Activated T-helper 1 cell treated with anti-CD3 and anti-CD28 coated beads, Interleukin-12 subunit alpha, Interleukin-12 subunit beta, Interleukin-2, Interleukin-4 antibody, amounts not matched to agents 30 ng/mL and 10 ng/mL and 1 ng/mL, durations not matched to agents 14 hours and 24 hours and 36 hours (primary cell): ENCODE measurements around the gene ADCY5. TPM values are rescaled to one million over a fixed set of nuclear protein-coding genes. Genes with fewer than 3 reads are reported as not detected.
A peak's percentile ranks its signal among the peaks of the same experiment; 100 is the strongest.

Experiments
- DNase-seq: peaks from one replicate; pipeline ENCODE4 v3.0.0; 2021; ENCODE audit warnings: low spot score
- H3K27ac Mint-ChIP-seq: one replicate; pipeline ENCODE4 v1.8.0; 2021; ENCODE audit warnings: mild to moderate bottlenecking, mixed read lengths
- H3K27me3 Mint-ChIP-seq: one replicate; pipeline ENCODE4 v1.8.0; 2022; ENCODE audit warnings: mild to moderate bottlenecking, moderate library complexity, mixed read lengths; ENCODE audit not compliant: insufficient read depth
- H3K36me3 Mint-ChIP-seq: one replicate; pipeline ENCODE4 v1.8.0; 2021; ENCODE audit warnings: low read depth, mixed read lengths
- H3K4me1 Mint-ChIP-seq: one replicate; pipeline ENCODE4 v1.8.0; 2021; ENCODE audit warnings: low read depth, mixed read lengths
- H3K4me3 Mint-ChIP-seq: one replicate; pipeline ENCODE4 v1.8.0; 2021; ENCODE audit warnings: mild to moderate bottlenecking, moderate library complexity, mixed read lengths
- H3K9me3 Mint-ChIP-seq: one replicate; pipeline ENCODE4 v1.8.0; 2021; ENCODE audit warnings: mixed read lengths
- intact Hi-C: fragments of 100-400 bp; cut with micrococcal nuclease; formaldehyde crosslinking; loops from one replicate; pipeline ENCODE4 v1.15.1; 2024
- total RNA-seq: library from RNA; stranded (reverse); gene quantifications from 2 replicates; pipeline ENCODE4 v1.2.3, GENCODE V29; 2022

Gene ADCY5
- total RNA-seq, 1 donor from 2014 or later: not detected

DNA sequence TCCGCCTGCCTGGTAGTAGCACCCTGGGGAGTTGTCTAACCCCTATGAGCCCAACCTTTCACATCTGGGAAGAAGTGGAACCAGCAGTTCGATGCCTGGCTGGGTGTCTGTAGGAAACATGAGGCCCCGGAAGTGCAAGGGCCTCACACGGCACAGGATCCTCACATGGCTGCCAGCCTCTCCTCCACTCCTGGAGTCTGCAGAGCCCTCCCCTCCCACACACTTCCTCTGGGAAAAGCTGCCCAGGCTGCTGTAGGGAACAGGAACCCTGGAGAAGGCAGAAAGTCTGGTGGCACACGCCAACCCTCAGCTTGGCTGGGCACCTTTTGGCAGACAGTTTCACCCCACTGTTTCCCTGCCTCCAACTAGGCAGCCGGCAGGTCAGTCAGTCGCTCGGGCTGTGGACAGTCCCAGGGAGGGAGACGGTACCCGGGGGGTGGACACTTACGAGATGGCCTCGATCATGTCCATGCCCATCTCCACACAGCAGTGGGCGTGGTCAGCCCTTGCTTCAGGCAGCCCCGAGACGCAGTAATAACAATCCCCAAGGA, 118.4 kb downstream of the ADCY5 start:
- Mint-ChIP-seq H3K9me3 (no peaks in the 10 kb centered on the region), H3K27ac (no peak overlapping the region), H3K27me3 (peaks cover 4% of the 10 kb centered on the region), H3K36me3 (no peaks in the 10 kb centered on the region), H3K4me3 (no peak overlapping the region), H3K4me1 (no peaks in the 10 kb centered on the region)
- intact Hi-C loops: no loop called here
- no peak for DNase-seq

DNA sequence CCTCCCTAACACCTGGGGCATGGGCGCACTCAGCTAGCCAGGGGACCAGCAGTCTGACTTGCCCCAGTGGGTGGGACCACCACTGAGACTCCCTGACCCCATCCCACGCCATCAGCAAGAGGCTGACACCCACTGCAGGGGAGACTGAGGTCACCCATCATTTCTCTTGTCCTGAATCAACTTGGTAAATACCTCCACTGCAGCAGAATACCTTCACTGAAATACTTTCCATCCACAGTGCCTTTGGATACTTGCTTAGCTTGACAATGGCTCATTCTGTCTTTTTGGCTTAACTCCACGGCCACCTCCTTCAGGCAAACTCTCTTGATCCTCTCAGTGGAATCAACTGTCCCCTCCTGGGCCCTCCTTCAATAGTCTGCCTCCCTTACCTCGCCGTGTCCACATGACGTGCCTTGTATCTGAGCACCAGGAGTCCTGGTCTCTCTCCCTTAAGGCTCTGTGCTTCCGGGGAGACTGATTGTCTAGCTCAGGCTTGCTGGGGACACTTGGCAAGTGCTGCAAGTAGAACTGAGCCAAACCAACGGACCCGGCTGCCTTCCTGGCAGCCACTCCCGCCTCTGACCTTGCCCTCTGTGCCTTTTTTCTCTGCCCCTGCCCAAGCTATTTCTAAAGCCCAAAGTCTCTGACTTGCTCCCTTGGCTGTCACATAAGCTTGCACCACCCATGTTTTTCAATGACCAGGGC, 119.1 kb downstream of the ADCY5 start:
- Mint-ChIP-seq H3K4me3 (no peak overlapping the region), H3K27me3 (peaks cover 2% of the 10 kb centered on the region), H3K9me3 (no peaks in the 10 kb centered on the region), H3K27ac (no peak overlapping the region), H3K36me3 (no peaks in the 10 kb centered on the region), H3K4me1 (no peaks in the 10 kb centered on the region)
- intact Hi-C loops: loop anchor here (1.0 to 5.0 kb wide), 3 partner anchors 160 to 393 kb away; no protein-coding TSS in a partner anchor
- DNase-seq: no peak

DNA sequence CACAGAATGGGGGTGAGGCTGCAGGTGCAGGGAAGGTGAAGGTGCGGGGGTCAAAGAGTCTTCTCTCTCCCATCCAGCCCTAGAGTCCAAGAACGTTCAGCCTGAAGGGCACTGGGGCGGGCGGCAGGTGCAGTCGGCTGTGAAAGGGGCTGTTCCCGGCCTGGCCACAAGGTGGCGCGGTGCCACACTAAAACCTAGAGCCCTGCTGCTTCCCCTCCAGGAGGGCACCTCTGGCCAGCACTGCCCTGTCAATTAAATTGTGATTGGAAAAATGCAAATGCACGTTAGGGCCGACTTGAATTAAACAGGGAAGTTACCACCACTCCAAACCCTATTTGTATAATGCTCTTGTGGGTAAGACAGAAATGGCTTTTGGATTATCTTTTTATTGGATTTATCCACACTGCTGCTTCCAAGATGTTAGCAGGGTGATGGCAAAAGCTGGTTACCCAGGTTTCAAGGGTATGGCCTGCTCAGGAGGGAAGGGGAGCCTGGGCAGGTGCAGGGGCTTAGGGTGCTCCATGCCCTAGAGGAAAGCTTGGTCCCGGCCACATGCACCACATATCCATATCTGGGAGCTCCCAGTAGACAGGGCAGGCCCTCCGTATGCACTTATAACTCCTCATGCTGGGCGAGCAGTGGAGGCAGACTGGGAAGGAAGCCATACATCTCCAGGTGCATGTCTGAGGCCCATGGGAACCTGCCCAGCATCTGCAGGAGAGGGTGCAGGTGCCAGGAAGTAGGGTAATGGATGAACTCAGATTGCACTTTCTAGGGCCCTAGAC, 119.8 kb downstream of the ADCY5 start:
- DNase-seq: peak; percentile 50
- no peak overlapping the region for H3K4me3 Mint-ChIP-seq
- no peaks in the 10 kb centered on the region for H3K9me3 Mint-ChIP-seq
- no peak overlapping the region for H3K27ac Mint-ChIP-seq
- no peaks in the 10 kb centered on the region for H3K4me1 Mint-ChIP-seq
- intact Hi-C loops: loop anchor here (1.0 to 5.0 kb wide), 3 partner anchors 160 to 393 kb away; no protein-coding TSS in a partner anchor
- peaks cover 2% of the 10 kb centered on the region for H3K27me3 Mint-ChIP-seq
- H3K36me3 Mint-ChIP-seq: no peaks in the 10 kb centered on the region

- Mint-ChIP-seq H3K36me3 (no peaks in the 10 kb centered on the region), H3K9me3 (no peaks in the 10 kb centered on the region), H3K27ac (no peak overlapping the region), H3K4me3 (no peak overlapping the region), H3K4me1 (no peaks in the 10 kb centered on the region), H3K27me3 (peaks cover 2% of the 10 kb centered on the region)
- intact Hi-C loops: loop anchor here (5.0 kb wide), 1 partner anchor 394 kb away; no protein-coding TSS in a partner anchor
- no peak for DNase-seq
Measured at GRCh38 chr3:123327956-123328850, 120.7 kb downstream of the ADCY5 start.

- peaks cover 4% of the 10 kb centered on the region for H3K27me3 Mint-ChIP-seq
- no peaks in the 10 kb centered on the region for H3K9me3 Mint-ChIP-seq
- no peak for DNase-seq
- H3K4me1 Mint-ChIP-seq: no peaks in the 10 kb centered on the region
- intact Hi-C loops: loop anchor here (5.0 kb wide), 1 partner anchor 395 kb away; no protein-coding TSS in a partner anchor
- H3K36me3 Mint-ChIP-seq: no peaks in the 10 kb centered on the region
- no peak overlapping the region for H3K27ac Mint-ChIP-seq
- H3K4me3 Mint-ChIP-seq: no peak overlapping the region
Measured at GRCh38 chr3:123327480-123327879, 121.4 kb downstream of the ADCY5 start.

DNA sequence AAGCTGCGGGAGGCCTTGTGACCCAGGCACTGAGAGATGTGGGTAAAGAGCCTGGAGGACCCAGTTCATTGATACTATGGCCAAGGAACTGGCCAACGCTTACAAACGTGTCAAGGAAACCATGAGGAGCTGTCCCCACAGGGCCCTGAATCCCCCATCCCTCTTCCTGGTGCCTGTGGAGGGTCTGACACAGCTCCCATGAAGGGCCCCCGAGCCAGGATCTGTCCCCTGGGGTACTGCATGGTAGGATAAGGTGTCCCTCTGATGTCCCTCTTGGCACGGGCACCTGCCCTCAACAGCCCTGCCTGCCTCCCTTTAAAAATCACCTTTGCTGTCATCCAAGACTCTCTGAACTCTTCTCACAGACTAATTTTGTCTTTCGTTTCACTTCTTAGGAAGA, 122.4 kb downstream of the ADCY5 start:
- H3K9me3 Mint-ChIP-seq: no peaks in the 10 kb centered on the region
- no peak overlapping the region for H3K4me3 Mint-ChIP-seq
- no peaks in the 10 kb centered on the region for H3K4me1 Mint-ChIP-seq
- no peak overlapping the region for H3K27ac Mint-ChIP-seq
- no peak for DNase-seq
- no peaks in the 10 kb centered on the region for H3K36me3 Mint-ChIP-seq
- intact Hi-C loops: loop anchor here (5.0 kb wide), 1 partner anchor 396 kb away; no protein-coding TSS in a partner anchor
- H3K27me3 Mint-ChIP-seq: peaks cover 4% of the 10 kb centered on the region

GRCh38 chr3:123325766-123326256, 123.1 kb downstream of the ADCY5 start:
- intact Hi-C loops: loop anchor here (5.0 kb wide), 1 partner anchor 396 kb away; no protein-coding TSS in a partner anchor
- H3K4me3 Mint-ChIP-seq: no peak overlapping the region
- no peaks in the 10 kb centered on the region for H3K9me3 Mint-ChIP-seq

GRCh38 chr3:123324880-123325765, 123.8 kb downstream of the ADCY5 start:
- Mint-ChIP-seq H3K36me3 (no peaks in the 10 kb centered on the region), H3K27ac (no peak overlapping the region), H3K9me3 (no peaks in the 10 kb centered on the region), H3K4me3 (no peak overlapping the region), H3K4me1 (no peaks in the 10 kb centered on the region), H3K27me3 (peaks cover 4% of the 10 kb centered on the region)
- no peak for DNase-seq
- intact Hi-C loops: loop anchor here (5.0 kb wide), 1 partner anchor 397 kb away; no protein-coding TSS in a partner anchor

More at GRCh38 chr3:123325766-123326256, 123.1 kb downstream of the ADCY5 start:
- H3K4me1 Mint-ChIP-seq: no peaks in the 10 kb centered on the region
- H3K27me3 Mint-ChIP-seq: peaks cover 4% of the 10 kb centered on the region
- H3K27ac Mint-ChIP-seq: no peak overlapping the region
- H3K36me3 Mint-ChIP-seq: no peaks in the 10 kb centered on the region
- DNase-seq: no peak

DNA sequence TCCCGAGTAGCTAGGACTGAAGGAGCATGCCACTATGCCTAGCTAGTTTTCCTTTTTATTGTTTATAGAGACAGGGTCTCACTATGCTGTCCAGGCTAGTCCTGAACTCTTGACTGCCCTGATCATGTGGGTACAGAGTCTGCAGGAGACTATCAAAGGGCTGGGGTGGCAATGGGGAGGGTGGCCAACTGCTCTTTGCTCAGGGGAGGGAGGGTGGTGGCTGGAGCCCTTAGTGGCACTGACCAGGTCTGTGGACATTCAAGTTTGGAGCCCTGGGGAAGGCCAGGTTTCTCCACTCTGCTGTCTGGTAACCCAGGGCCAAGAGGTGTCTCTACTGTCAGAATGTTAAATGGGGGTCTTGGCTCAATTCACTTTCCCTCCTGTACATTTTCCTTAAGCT, 125.1 kb downstream of the ADCY5 start:
- Mint-ChIP-seq H3K4me3 (no peak overlapping the region), H3K4me1 (no peaks in the 10 kb centered on the region), H3K9me3 (no peaks in the 10 kb centered on the region), H3K36me3 (no peaks in the 10 kb centered on the region), H3K27me3 (peaks cover 4% of the 10 kb centered on the region), H3K27ac (no peak overlapping the region)
- DNase-seq: no peak
- intact Hi-C loops: no loop called here

DNA sequence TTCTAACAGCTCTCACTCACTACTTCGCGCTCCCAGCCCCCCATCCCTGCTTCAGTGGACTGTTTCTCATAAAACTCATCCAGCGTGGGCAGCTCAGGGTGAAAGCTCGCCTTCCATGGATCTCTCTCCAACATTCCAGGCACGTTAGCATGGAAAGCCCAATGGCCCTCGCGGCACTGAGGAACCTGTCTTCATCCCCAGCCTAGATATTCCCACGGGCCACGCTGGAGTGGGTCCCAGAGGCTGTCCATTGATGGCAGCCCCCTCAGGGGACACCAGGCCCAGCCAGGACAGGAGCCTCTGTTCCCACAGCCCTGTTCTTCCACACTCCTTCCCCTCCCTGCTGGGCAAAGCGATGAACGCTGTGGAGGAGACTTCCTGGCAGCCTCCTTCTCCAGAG, 126.0 kb downstream of the ADCY5 start:
- no peaks in the 10 kb centered on the region for H3K9me3 Mint-ChIP-seq
- H3K4me3 Mint-ChIP-seq: no peak overlapping the region
- no peak for DNase-seq
- no peaks in the 10 kb centered on the region for H3K4me1 Mint-ChIP-seq
- intact Hi-C loops: no loop called here
- peaks cover 7% of the 10 kb centered on the region for H3K27me3 Mint-ChIP-seq
- H3K27ac Mint-ChIP-seq: no peak overlapping the region
- no peaks in the 10 kb centered on the region for H3K36me3 Mint-ChIP-seq

GRCh38 chr3:123321806-123322205, 127.1 kb downstream of the ADCY5 start:
- no peaks in the 10 kb centered on the region for H3K4me1 Mint-ChIP-seq
- DNase-seq: no peak
- no peak overlapping the region for H3K27ac Mint-ChIP-seq
- intact Hi-C loops: no loop called here
- H3K27me3 Mint-ChIP-seq: peaks cover 5% of the 10 kb centered on the region
- no peak overlapping the region for H3K4me3 Mint-ChIP-seq
- no peaks in the 10 kb centered on the region for H3K36me3 Mint-ChIP-seq
- no peaks in the 10 kb centered on the region for H3K9me3 Mint-ChIP-seq
